Measurements from ENCODE around the gene CTRB1. TPM values are rescaled to one million over a fixed set of nuclear protein-coding genes. Genes with fewer than 3 reads are reported as not detected.

The CTRB1 gene
- total and polyA plus RNA-seq, 2 donors (not counting 3 experiments of a cell fraction or from before 2014, with no cell fraction given), result not detected

DNA sequence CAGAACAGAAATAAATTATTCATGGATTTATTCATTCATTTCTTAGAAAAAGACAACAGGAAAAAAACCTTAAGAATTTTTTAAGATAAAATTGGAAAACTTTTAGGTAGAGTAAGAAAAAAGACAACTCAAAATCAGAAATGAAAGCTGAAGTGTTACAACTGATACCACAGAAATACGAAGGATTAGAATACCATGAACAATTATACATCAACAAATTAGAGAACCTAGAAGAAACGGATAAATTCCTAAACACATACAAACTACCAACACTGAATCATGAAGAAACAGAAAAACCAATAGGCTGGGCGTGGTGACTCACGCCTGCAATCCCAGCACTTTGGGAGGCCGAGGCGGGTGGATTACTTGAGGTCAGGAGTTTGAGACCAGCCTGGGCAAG lies 39.6 kb upstream of the CTRB1 start:
- Histone ChIP-seq H4K20me1 (replicated peaks; ENCODE audit: control insufficient read depth, extremely low read depth, insufficient read depth, low read length) (no peaks in the 10 kb centered on the region), H3K36me3 (ENCODE audit: control insufficient read depth in 2 of 2, extremely low read depth in 1 of 2, insufficient read depth in 2 of 2, low read length in 2 of 2) (no peaks in the 10 kb centered on the region), H3K4me1 (ENCODE audit: control insufficient read depth, extremely low read depth, insufficient read depth, low read length) (no peaks in the 10 kb centered on the region), H3K9me3 (replicated peaks; ENCODE audit: control insufficient read depth, insufficient read depth, low read length) (no peaks in the 10 kb centered on the region), H3K9ac (replicated peaks; ENCODE audit: extremely low read depth, insufficient read depth, low read length) (no peak overlapping the region), H3K9me1 (replicated peaks; ENCODE audit: control insufficient read depth, extremely low read depth, insufficient read depth, low read length) (no peaks in the 10 kb centered on the region), H3K79me2 (ENCODE audit: control insufficient read depth, insufficient read depth, low read length) (no peaks in the 10 kb centered on the region), H3K4me2 (ENCODE audit: insufficient read depth, low read length) (no peak overlapping the region), H3K27me3 (ENCODE audit: control insufficient read depth in 2 of 2, insufficient read depth in 2 of 2, low read length in 2 of 2) (peaks cover 0 to 9% of the 10 kb centered on the region in 2 experiments), H2AFZ (ENCODE audit: low read depth, low read length) (no peak overlapping the region), H3K27ac (ENCODE audit: insufficient read depth, low read depth, low read length) (no peak overlapping the region), H3K4me3 (replicated peaks in 1 of 3; ENCODE audit: insufficient read depth in 1 of 3, low read depth in 1 of 3, low read length in 3 of 3) (no peak overlapping the region)
- no TSS peak for BruUV-seq (replicated peaks)
- DNase-seq (ENCODE audit: low read depth, low spot score) (no peak), FAIRE-seq (no peak)
- intact Hi-C loops (cut with micrococcal nuclease), result no loop called here
- CTCF ChIA-PET, result interaction anchor here (0.6 kb wide), 1 partner anchor 1872 kb away, joined by 4 read pairs; no protein-coding TSS in a partner anchor
- TF ChIP-seq, protein P1, sequence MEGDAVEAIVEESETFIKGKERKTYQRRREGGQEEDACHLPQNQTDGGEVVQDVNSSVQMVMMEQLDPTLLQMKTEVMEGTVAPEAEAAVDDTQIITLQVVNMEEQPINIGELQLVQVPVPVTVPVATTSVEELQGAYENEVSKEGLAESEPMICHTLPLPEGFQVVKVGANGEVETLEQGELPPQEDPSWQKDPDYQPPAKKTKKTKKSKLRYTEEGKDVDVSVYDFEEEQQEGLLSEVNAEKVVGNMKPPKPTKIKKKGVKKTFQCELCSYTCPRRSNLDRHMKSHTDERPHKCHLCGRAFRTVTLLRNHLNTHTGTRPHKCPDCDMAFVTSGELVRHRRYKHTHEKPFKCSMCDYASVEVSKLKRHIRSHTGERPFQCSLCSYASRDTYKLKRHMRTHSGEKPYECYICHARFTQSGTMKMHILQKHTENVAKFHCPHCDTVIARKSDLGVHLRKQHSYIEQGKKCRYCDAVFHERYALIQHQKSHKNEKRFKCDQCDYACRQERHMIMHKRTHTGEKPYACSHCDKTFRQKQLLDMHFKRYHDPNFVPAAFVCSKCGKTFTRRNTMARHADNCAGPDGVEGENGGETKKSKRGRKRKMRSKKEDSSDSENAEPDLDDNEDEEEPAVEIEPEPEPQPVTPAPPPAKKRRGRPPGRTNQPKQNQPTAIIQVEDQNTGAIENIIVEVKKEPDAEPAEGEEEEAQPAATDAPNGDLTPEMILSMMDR (IDR thresholded peaks at IDR 0.05; ENCODE audit: extremely low read depth in 1 of 2, insufficient read depth in 1 of 2, low read depth in 1 of 2, low read length in 2 of 2), result no peak
- TF ChIP-seq POLR2A (IDR thresholded peaks at IDR 0.05; ENCODE audit: low read depth, low read length) (no peak), FOS (IDR thresholded peaks at IDR 0.05; ENCODE audit: borderline replicate concordance, insufficient read depth, low read length) (no peak), EZH2 (IDR thresholded peaks at IDR 0.05; ENCODE audit: borderline replicate concordance, low read depth, low read length, severe bottlenecking) (no peak), GATA2 (IDR thresholded peaks at IDR 0.05; ENCODE audit: insufficient read depth, insufficient read length, low read depth, low read length) (no peak), JUN (IDR thresholded peaks at IDR 0.05; ENCODE audit: borderline replicate concordance, insufficient read depth, insufficient read length, low read depth) (no peak), POLR2AphosphoS5 (IDR thresholded peaks at IDR 0.05; ENCODE audit: insufficient read depth, low read depth, low read length) (no peak), MYC (IDR thresholded peaks at IDR 0.05; ENCODE audit: low read depth, low read length) (no peak)
- TF ChIP-seq, protein P2, sequence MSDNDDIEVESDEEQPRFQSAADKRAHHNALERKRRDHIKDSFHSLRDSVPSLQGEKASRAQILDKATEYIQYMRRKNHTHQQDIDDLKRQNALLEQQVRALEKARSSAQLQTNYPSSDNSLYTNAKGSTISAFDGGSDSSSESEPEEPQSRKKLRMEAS (IDR thresholded peaks at IDR 0.05; ENCODE audit: insufficient read depth, insufficient read length), result no peak
- dilution Hi-C loops (cut with MboI; ENCODE audit: extremely low pct_ligation_motif_present, low sequenced_read_pairs), result no loop called here
- POLR2A ChIA-PET, result no interaction called here

Data from endothelial cell of umbilical vein (primary cell).